ENCODE measurements around the gene WSCD2.

DNA sequence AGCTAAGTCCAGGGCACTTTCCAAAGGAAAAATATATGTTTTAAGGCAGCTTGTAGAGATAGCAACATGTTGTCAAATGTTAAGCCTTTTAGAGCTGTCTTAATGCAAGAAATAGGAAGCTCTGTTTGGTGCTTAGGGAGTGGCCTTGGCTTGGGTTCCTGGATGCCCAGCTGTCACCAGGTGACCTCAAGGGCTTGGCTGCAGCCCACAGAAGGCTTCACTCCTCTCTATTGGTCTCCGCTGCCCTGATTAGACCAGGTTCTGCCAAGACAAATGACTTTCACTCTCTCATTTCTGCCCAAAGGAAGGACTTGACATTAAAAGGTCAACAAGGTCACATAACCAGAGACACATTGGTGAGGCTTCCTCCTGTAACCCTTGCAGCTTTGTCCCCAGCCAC, 76.8 kb downstream of the WSCD2 start:
- TF ChIP-seq, protein P1, sequence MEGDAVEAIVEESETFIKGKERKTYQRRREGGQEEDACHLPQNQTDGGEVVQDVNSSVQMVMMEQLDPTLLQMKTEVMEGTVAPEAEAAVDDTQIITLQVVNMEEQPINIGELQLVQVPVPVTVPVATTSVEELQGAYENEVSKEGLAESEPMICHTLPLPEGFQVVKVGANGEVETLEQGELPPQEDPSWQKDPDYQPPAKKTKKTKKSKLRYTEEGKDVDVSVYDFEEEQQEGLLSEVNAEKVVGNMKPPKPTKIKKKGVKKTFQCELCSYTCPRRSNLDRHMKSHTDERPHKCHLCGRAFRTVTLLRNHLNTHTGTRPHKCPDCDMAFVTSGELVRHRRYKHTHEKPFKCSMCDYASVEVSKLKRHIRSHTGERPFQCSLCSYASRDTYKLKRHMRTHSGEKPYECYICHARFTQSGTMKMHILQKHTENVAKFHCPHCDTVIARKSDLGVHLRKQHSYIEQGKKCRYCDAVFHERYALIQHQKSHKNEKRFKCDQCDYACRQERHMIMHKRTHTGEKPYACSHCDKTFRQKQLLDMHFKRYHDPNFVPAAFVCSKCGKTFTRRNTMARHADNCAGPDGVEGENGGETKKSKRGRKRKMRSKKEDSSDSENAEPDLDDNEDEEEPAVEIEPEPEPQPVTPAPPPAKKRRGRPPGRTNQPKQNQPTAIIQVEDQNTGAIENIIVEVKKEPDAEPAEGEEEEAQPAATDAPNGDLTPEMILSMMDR (conservative IDR thresholded peaks at IDR 0.05; ENCODE audit: low read depth, low read length) = no peak
- no peak for TF ChIP-seq POLR2A (IDR thresholded peaks at IDR 0.05; ENCODE audit: low read depth, low read length)
- no peak for TF ChIP-seq BHLHE40 (IDR thresholded peaks at IDR 0.05; ENCODE audit: low read depth, low read length)
- TF ChIP-seq, protein P2, sequence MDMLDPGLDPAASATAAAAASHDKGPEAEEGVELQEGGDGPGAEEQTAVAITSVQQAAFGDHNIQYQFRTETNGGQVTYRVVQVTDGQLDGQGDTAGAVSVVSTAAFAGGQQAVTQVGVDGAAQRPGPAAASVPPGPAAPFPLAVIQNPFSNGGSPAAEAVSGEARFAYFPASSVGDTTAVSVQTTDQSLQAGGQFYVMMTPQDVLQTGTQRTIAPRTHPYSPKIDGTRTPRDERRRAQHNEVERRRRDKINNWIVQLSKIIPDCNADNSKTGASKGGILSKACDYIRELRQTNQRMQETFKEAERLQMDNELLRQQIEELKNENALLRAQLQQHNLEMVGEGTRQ (IDR thresholded peaks at IDR 0.05; ENCODE audit: low read depth, low read length) = no peak
- no peak for TF ChIP-seq NFE2L2 (IDR thresholded peaks at IDR 0.05; ENCODE audit: low read depth, low read length)
- TF ChIP-seq RCOR1 (IDR thresholded peaks at IDR 0.05; ENCODE audit: insufficient replicate concordance, low read length) = no peak
- no peak for TF ChIP-seq MXI1 (IDR thresholded peaks at IDR 0.05; ENCODE audit: borderline replicate concordance, low read depth, low read length)
- no peak for TF ChIP-seq MAFK (IDR thresholded peaks at IDR 0.05; ENCODE audit: low read depth, low read length)

Measured in IMR-90 (cell line).